ENCODE measurements around the gene FAM222A.

FAM222A gene

DNA sequence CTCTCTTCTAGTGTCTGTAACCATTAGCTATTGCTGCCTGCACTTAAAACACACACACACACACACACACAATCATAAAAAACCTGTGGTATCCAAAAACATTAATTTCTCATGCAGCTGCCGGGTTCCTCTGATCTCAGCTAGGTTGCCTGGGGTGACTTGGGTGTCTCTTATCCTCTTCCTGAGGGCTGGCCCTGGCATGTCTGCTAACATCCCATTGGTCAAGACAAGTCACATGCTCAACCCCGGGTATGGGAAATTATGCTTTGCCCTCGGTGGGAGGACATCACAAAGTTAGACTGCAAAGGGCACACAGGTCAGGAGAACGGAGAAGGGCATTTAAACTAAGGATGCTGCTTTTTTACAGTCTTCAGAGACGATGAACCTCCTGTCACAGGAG, 63.9 kb downstream of the FAM222A start:
- peak; percentile 35 to 59 for DNase-seq

DNA sequence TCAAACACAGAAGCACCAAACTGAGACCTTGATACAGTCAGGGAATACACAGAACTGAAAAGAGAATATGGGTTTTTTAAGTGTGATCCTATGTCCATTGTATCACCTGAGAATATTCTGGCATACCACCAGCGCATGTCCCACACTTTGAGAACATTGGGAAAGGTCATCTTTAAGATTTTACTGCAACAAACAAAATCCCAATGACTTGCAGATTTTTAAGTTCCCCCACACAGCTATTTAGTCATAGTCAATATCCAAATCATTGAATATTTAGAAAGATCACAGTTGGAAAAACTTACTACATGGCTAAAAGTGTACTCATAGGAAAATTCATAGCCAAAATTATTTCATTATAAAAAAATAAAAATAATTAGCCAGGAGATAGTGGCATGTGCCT, 65.1 kb downstream of the FAM222A start:
- no peak for DNase-seq

DNA sequence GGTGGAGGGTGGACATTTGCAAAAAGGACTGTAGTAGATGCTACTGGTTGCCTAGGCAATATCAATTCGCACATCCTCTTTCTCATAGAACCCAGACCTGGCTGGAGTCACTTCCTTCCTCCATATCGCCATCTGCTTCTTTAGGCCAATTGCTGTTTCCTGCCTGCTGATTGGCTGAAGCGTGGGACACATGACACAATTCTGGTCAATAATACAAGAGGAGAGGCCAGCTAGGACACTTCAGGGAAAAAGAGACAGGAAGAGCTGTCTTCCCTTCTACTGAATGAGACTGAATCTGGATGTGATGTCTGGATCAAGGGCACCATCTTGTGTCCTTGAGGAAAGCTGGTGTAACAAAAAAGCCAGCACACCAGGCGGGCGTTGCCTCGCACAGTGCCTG, 65.8 kb downstream of the FAM222A start:
- DNase-seq: peak; percentile 44 to 59

GRCh38 chr12:109781668-109782325, 68.2 kb downstream of the FAM222A start:
- no peak for DNase-seq

DNA sequence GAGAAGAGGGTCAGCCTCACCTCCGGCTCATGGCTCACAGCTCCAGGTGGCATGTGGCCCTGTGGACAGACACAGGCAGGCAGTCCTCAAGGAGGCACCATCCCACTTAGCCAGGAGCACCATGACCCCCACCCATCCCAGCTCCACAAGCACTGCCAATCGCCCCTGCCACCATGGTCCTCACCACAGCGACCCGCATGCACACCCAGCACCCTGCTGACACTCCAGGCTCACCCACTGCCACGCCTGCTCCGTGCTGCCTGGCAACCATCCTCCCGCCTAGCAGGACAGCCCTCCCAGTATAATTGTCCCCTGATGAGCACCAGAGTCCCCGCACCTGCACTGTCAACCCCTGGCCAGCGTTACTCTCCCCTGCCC, 68.7 kb downstream of the FAM222A start:
- no peak for DNase-seq

DNA sequence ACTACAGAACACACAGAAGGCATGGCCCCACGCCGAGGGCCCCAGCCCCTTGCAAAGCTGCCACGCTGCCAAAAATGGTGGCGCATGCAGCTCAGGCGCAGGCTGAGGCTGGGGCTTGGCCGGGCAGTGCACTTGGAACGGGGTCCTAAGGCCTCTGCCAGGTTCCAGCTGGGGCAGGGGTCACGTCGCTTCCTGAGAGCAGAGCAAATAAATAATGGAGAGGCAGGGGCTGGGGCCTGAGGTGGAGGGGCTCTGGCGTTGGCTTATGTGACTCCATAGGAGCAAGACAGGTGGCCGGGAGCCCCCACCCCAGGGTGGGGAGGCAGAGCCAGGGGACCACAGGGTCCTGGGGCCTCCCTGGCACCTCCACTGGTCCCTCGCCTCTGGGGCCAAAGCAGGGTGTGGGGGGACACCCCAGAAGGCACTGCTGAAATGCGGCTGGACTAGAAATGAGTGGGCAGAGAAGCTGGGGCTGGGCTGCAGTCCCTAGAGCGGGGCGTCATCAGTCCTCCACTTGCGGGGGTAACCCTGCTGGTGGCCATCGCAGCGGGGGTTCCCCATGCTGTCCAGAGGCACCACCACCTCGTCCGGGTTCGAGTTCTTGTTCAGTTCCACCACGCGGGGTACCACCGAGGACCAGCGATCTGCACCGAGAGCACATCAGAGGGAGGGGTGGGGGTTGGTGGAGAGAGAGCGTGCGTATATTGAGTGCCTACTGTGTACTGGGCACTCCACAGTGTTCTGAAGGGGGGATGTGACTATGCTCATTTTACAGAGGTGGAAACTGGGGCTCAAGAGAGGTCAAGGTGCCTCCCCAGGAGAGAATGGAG, 69.7 kb downstream of the FAM222A start:
- no peak for DNase-seq

DNA sequence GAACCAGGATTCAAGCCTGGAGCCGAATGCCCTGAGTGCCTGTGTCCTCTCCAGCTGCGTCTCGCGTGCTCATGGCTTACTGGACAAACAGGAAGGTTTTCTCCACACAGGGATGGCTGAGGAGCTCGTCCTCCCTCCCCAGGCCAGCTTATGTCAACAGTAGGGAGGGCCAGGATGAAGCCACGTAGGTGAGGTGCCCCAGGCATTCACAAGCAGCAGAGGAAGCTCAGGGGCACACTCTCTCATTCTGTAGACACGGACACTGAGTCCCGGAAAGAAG, 70.3 kb downstream of the FAM222A start:
- no peak for DNase-seq

DNA sequence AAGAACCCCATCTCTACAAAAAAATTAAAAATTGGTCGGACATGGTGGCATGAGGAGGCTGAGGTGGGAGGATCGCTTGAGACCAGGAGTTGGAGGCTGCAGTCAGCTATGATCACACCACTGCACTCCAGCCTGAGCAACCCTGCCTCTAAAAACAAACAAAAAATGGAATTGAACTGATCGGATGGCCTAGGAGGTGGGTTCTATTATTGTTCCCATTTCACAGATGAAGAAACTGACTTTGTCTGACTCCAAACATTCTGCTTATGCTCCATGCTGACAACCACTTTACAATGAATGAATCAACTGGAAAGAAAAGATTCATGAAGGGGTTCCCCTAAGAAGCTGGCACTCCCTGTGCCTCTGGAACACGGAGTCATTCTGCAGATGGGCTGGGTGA, 72.2 kb downstream of the FAM222A start:
- no peak for DNase-seq

DNA sequence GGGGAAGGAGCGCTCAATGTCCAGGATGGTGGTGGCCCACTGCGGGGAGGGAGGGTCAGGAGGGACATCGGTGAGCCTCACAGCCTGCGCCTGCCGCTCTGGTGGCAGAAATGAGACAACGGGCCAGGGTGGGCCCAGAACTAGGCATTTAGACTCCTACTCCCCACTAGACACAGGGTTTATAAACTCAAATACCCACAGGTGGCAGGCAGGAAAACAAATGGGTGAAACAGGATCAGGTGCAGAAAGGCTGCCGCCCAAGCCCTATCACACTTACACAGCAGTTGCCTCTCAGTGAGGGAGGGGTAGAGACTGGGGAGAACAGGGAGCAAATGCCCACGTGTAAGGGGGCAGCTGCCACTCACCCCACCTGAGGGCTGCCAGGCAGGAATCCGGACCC, 73.2 kb downstream of the FAM222A start:
- DNase-seq: no peak

- no peak for DNase-seq
Measured at GRCh38 chr12:109789526-109790048, 76.0 kb downstream of the FAM222A start.

DNA sequence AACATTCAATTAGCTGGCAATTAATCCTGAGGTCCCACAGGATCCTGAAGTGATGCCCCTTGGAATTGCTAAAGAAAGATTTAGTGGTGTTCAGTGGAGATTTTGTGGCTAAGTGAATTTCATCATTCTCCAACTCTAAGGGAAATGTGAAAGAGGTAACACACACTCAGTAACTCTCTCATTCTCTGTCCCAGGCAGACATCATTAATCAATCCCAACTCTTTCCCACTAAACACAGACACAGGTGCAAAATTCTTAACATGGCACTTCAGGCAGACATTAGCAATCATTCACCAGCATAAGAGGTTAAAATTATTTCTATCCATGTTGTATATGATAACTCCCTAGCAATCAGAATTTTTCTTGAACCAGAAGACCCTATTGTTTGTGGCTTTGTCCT, 79.4 kb downstream of the FAM222A start:
- no peak for DNase-seq

- DNase-seq: no peak
Measured at GRCh38 chr12:109793411-109793810, 79.8 kb downstream of the FAM222A start.

DNA sequence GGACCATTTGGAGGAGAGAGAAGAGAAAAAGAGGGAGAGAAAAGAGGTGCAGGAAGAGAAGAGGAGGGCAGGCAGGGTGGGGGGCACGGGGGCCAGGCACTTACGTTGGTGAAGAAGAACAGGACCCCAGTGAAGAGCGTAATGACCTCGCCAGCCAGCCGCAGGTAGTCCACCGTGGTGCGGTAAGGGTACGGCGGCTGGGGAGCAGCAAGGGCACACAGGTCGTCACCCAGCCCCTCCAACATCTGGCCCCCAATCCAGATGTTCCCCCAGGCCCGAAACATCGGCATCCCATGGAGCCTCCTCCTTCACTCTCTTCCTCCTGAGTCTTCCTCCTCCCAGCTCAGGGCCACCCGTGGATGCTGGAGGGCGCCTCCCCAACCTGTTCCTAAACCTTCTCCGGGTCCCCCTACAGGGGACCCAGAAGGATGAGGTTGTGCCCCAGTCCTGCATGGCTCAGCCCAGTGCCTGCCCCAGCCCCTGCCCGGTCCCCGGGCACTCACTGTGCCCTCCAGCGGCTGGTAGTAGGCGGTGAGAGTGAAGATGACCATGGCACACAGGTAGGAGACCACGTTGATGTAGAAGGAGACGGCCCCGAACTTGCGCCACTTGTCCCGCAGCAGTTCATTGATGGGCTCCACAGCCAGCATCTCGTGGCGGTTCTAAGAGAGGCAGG, 80.3 kb downstream of the FAM222A start:
- no peak for DNase-seq

DNA sequence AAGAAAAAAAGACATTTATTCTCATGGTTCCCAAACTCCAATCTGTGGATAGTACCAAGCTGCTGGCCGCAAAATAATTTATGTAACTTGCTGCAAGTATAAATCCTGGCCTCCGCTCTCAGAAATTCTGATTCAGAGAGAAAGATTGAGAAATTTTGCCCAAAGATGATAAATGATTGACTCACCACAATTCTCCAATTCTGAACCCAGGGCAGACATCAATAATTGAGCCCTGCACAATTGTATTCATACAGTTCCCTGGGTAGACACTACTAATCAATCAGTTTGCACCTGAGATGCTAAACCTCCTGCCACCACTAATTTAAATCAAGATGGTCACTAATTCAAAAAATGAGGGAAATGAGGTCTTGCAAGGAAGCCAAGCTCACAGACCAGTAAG, 81.4 kb downstream of the FAM222A start:
- DNase-seq: no peak

DNA sequence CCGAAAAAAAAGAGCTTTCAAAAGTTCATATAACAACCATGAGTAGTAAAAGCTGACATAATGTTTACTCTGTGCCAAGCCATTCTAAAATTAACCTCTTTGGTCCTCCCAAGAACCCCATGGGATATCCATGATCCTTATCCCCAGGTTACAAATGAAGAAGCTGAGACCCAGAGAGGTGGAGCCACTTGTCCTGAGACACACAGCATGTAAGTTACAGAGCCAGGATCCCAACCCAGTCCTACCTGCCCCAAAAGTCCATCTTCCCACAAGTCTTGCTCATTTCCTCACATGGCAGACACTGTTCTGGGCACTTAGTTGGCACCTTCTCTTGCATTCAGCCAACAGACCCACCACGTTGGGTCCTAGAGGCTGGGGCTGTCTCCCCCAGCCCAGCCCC, 82.4 kb downstream of the FAM222A start:
- DNase-seq: no peak

- no peak for DNase-seq
Measured at GRCh38 chr12:109797905-109798669, 84.5 kb downstream of the FAM222A start.

DNA sequence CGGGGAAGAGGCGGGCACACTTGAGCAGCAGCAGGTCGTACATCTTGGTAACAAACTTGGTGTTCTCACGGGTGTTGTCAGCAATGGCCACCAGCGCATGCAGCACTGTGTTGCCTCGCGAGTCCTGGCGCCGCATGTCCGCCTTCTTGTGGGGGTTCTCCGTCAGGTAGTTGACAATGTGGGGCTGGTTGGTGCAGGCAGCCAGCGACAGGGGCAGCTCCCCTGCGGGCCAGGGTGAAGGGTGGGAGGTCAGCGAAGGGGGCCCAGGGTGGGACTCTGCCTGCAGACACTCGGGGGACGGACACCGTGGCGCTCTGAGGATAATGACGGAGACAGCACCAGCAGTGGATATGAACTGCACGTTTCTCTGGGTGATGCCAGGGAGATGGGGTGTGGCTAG, 85.1 kb downstream of the FAM222A start:
- no peak for DNase-seq

- no peak for DNase-seq
Measured at GRCh38 chr12:109800536-109800935, 86.9 kb downstream of the FAM222A start.

- no peak for DNase-seq
Measured at GRCh38 chr12:109802828-109803227, 89.2 kb downstream of the FAM222A start.

DNA sequence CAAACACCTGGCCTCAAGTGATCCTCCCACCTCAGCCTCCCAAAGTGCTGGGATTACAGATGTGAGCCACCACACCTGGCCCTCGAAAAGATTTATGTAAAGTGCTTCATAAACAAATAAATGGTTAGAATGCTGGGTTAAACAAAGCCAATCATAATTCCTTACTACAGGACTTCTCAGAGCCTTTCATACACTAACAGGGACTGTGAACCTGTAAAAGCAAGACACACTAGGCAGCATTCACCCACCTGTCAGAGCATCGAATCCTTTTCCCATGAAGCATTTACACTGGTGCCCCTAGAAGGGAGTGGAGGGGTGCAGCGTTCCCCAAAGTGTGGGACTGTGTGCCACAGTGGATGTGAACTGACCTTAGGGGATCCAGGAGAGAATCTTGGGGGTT, 90.1 kb downstream of the FAM222A start:
- no peak for DNase-seq

GRCh38 chr12:109804820-109805761, 91.5 kb downstream of the FAM222A start:
- DNase-seq: peak; percentile 17 to 31

Data from AML-193 (cell line).